ENCODE results near the gene IL27RA.

DNA sequence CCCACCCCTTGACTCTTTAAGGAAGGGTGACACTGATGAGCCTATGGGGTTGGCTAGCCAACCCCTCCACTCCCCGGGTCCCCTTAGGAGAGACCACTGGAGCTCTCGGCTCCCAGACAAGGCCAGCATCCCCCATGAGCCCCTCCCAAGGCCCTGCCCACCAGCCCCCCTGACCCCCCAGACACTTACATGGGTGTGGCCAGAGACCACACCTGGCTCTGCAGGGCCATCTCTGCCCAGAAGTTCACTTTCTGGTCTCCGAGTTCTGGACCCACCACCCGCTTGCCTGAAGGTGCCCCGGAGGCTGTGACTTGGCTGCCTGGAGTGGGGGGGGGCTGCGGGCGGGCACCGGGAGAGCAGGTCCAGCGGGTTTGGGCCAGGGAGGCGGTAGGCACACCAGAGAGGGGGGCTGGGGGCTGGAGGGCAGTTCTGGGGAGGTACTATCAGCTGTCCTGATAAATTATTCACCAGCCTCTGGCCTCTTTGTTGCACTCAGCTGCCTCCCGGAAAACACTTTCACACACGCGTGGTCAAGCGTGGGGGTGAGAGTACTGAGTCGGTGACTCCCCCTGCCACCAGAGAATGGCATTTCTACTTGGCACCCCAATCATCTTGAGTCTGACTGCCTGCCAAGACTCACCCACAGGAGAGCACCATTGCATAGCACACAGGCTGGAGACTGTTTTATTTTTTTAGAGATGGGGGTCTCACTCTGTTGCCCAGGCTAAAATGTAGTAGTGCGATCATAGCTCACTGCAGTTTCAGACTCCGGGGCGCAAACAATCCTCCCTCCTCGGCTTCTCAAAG, 30.4 kb downstream of the IL27RA start, which contains the start of gene PALM3:
- TF ChIP-seq, protein P1, sequence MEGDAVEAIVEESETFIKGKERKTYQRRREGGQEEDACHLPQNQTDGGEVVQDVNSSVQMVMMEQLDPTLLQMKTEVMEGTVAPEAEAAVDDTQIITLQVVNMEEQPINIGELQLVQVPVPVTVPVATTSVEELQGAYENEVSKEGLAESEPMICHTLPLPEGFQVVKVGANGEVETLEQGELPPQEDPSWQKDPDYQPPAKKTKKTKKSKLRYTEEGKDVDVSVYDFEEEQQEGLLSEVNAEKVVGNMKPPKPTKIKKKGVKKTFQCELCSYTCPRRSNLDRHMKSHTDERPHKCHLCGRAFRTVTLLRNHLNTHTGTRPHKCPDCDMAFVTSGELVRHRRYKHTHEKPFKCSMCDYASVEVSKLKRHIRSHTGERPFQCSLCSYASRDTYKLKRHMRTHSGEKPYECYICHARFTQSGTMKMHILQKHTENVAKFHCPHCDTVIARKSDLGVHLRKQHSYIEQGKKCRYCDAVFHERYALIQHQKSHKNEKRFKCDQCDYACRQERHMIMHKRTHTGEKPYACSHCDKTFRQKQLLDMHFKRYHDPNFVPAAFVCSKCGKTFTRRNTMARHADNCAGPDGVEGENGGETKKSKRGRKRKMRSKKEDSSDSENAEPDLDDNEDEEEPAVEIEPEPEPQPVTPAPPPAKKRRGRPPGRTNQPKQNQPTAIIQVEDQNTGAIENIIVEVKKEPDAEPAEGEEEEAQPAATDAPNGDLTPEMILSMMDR (IDR thresholded peaks at IDR 0.05) = no peak
- TF ChIP-seq POLR2A (IDR thresholded peaks at IDR 0.05) = no peak

Measured in heart left ventricle (tissue), 13 donors.